ENCODE results near the gene FUT3. TPM values are rescaled to one million over a fixed set of nuclear protein-coding genes. Genes with fewer than 3 reads are reported as not detected.

The FUT3 gene
- total and polyA plus RNA-seq, 4 donors: 0.25 to 0.47 (median 0.27) TPM; not detected in 1

DNA sequence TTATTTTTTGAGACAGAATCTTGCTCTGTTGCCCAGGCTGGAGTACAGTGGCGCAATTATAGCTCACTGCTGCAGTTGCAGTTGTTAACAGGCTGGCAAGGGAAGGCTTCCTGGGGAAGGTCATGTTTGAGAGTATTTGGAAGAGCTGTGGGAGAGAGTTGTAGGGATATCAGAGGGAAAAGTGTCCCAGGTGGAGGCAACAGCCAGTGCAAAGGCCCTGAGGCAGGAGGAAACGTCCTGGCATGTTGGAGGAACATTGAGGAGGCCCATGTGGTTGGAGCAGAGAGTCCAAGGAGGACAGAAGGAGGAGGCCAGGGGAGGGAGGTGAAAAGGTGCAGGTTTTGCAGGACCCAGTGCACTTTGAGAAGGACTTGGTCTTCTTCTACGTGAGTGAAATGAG lies 58.1 kb downstream of the FUT3 start:
- 92% methylated on average over 3 of the region's 3 CpGs for WGBS
- TF ChIP-seq NR2F2 (IDR thresholded peaks at IDR 0.05): no peak
- TF ChIP-seq, protein P1, sequence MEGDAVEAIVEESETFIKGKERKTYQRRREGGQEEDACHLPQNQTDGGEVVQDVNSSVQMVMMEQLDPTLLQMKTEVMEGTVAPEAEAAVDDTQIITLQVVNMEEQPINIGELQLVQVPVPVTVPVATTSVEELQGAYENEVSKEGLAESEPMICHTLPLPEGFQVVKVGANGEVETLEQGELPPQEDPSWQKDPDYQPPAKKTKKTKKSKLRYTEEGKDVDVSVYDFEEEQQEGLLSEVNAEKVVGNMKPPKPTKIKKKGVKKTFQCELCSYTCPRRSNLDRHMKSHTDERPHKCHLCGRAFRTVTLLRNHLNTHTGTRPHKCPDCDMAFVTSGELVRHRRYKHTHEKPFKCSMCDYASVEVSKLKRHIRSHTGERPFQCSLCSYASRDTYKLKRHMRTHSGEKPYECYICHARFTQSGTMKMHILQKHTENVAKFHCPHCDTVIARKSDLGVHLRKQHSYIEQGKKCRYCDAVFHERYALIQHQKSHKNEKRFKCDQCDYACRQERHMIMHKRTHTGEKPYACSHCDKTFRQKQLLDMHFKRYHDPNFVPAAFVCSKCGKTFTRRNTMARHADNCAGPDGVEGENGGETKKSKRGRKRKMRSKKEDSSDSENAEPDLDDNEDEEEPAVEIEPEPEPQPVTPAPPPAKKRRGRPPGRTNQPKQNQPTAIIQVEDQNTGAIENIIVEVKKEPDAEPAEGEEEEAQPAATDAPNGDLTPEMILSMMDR (IDR thresholded peaks at IDR 0.05; ENCODE audit: low read depth, low read length, missing input control): no peak
- no peak for TF ChIP-seq JUND (IDR thresholded peaks at IDR 0.05)
- TF ChIP-seq TAF1 (conservative IDR thresholded peaks at IDR 0.05): no peak
- TF ChIP-seq, protein P2, sequence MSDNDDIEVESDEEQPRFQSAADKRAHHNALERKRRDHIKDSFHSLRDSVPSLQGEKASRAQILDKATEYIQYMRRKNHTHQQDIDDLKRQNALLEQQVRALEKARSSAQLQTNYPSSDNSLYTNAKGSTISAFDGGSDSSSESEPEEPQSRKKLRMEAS (IDR thresholded peaks at IDR 0.05): no peak
- TF ChIP-seq GABPA (IDR thresholded peaks at IDR 0.05 in 1 of 2, conservative IDR thresholded peaks at IDR 0.05 in 1 of 2): no peak
- no peak for TF ChIP-seq HNF4A (conservative IDR thresholded peaks at IDR 0.05)
- no peak for TF ChIP-seq FOXA2 (IDR thresholded peaks at IDR 0.05)
- no peak for TF ChIP-seq SP1 (IDR thresholded peaks at IDR 0.05)
- TF ChIP-seq, protein P3, sequence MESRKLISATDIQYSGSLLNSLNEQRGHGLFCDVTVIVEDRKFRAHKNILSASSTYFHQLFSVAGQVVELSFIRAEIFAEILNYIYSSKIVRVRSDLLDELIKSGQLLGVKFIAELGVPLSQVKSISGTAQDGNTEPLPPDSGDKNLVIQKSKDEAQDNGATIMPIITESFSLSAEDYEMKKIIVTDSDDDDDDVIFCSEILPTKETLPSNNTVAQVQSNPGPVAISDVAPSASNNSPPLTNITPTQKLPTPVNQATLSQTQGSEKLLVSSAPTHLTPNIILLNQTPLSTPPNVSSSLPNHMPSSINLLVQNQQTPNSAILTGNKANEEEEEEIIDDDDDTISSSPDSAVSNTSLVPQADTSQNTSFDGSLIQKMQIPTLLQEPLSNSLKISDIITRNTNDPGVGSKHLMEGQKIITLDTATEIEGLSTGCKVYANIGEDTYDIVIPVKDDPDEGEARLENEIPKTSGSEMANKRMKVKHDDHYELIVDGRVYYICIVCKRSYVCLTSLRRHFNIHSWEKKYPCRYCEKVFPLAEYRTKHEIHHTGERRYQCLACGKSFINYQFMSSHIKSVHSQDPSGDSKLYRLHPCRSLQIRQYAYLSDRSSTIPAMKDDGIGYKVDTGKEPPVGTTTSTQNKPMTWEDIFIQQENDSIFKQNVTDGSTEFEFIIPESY (IDR thresholded peaks at IDR 0.05): no peak
- TF ChIP-seq, protein P4, sequence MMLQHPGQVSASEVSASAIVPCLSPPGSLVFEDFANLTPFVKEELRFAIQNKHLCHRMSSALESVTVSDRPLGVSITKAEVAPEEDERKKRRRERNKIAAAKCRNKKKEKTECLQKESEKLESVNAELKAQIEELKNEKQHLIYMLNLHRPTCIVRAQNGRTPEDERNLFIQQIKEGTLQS (IDR thresholded peaks at IDR 0.05): no peak
- TF ChIP-seq, protein P5, sequence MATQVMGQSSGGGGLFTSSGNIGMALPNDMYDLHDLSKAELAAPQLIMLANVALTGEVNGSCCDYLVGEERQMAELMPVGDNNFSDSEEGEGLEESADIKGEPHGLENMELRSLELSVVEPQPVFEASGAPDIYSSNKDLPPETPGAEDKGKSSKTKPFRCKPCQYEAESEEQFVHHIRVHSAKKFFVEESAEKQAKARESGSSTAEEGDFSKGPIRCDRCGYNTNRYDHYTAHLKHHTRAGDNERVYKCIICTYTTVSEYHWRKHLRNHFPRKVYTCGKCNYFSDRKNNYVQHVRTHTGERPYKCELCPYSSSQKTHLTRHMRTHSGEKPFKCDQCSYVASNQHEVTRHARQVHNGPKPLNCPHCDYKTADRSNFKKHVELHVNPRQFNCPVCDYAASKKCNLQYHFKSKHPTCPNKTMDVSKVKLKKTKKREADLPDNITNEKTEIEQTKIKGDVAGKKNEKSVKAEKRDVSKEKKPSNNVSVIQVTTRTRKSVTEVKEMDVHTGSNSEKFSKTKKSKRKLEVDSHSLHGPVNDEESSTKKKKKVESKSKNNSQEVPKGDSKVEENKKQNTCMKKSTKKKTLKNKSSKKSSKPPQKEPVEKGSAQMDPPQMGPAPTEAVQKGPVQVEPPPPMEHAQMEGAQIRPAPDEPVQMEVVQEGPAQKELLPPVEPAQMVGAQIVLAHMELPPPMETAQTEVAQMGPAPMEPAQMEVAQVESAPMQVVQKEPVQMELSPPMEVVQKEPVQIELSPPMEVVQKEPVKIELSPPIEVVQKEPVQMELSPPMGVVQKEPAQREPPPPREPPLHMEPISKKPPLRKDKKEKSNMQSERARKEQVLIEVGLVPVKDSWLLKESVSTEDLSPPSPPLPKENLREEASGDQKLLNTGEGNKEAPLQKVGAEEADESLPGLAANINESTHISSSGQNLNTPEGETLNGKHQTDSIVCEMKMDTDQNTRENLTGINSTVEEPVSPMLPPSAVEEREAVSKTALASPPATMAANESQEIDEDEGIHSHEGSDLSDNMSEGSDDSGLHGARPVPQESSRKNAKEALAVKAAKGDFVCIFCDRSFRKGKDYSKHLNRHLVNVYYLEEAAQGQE (IDR thresholded peaks at IDR 0.05): no peak
- no peak for TF ChIP-seq HNF4G (IDR thresholded peaks at IDR 0.05)
- no peak for TF ChIP-seq EGR1 (IDR thresholded peaks at IDR 0.05; ENCODE audit: low read depth in 2 of 2)
- TF ChIP-seq RXRA (IDR thresholded peaks at IDR 0.05): no peak
- no peak for TF ChIP-seq RAD21 (IDR thresholded peaks at IDR 0.05)
- no peak for TF ChIP-seq FOXA1 (IDR thresholded peaks at IDR 0.05)
- no peak for TF ChIP-seq YY1 (IDR thresholded peaks at IDR 0.05)

More for the DNA sequence above, 58.1 kb downstream of the FUT3 start:
- no peak for DNase-seq (ENCODE audit: low spot score)
- Histone ChIP-seq H3K27me3 (ENCODE audit: control insufficient read depth in 4 of 4, insufficient read depth in 4 of 4, low read length in 3 of 4) (no peaks in the 10 kb centered on the region), H3K4me3 (ENCODE audit: low read depth in 1 of 3, low read length in 3 of 3) (no peak overlapping the region), H3K9ac (ENCODE audit: low read depth in 1 of 2, low read length in 2 of 2) (no peak overlapping the region), H3K27ac (ENCODE audit: low read depth in 1 of 2, low read length in 2 of 2) (no peak overlapping the region), H3K36me3 (ENCODE audit: control insufficient read depth in 4 of 4, insufficient read depth in 3 of 4, low read depth in 1 of 4, low read length in 3 of 4) (peaks cover 0 to 16% (median 7%) of the 10 kb centered on the region in 4 donors), H3K4me1 (ENCODE audit: control insufficient read depth in 4 of 4, insufficient read depth in 4 of 4, low read length in 3 of 4) (peaks cover 0 to 20% (median 10%) of the 10 kb centered on the region in 4 donors), H3K9me3 (ENCODE audit: control insufficient read depth in 4 of 4, low read length in 3 of 4) (no peaks in the 10 kb centered on the region)

Other genes with a start within 250 kb of the FUT3 start
- 10 to 100 TPM; 25.8 to 57.8 TPM for gene SAFB2, start 228.7 kb downstream of the FUT3 start, total RNA-seq
- 10 to 100 TPM; 18.7 to 31.2 TPM for gene SAFB2, start 228.7 kb downstream of the FUT3 start, polyA plus RNA-seq
- 10 to 100 TPM; 52.1 to 65.0 TPM for gene SAFB, start 228.4 kb downstream of the FUT3 start, total RNA-seq
- 10 to 100 TPM; 16.5 to 24.8 TPM for gene SAFB, start 228.4 kb downstream of the FUT3 start, polyA plus RNA-seq
- 10 to 100 TPM; 11.5 to 19.0 TPM for gene MICOS13, start 170.9 kb downstream of the FUT3 start, total RNA-seq
- 10 to 100 TPM; 42.7 to 84.0 TPM for gene MICOS13, start 170.9 kb downstream of the FUT3 start, polyA plus RNA-seq
- 1 to 10 TPM; 1.3 to 1.4 TPM for gene HSD11B1L, start 170.4 kb downstream of the FUT3 start, total RNA-seq
- 1 to 10 TPM; 2.4 to 2.5 TPM for gene HSD11B1L, start 170.4 kb downstream of the FUT3 start, polyA plus RNA-seq
- gene RPL36, start 161.2 kb downstream of the FUT3 start, total RNA-seq: 100 to 1,000 TPM in 1 of 2 donors, 10 to 100 TPM in 1; 47.2 to 251 TPM
- 100 to 1,000 TPM; 390 to 556 TPM for gene RPL36, start 161.2 kb downstream of the FUT3 start, polyA plus RNA-seq
- 10 to 100 TPM; 32.3 to 68.9 TPM for gene LONP1, start 131.3 kb downstream of the FUT3 start, total RNA-seq
- gene LONP1, start 131.3 kb downstream of the FUT3 start, polyA plus RNA-seq: 10 to 100 TPM; 46.1 to 83.9 TPM
- gene CATSPERD, start 130.8 kb downstream of the FUT3 start, total RNA-seq: not detected
- gene CATSPERD, start 130.8 kb downstream of the FUT3 start, polyA plus RNA-seq: not detected
- under 1 TPM; 0.42 to 0.84 TPM for gene PRR22, start 66.7 kb downstream of the FUT3 start, total RNA-seq
- 1 to 10 TPM in 1 of 2 donors, under 1 TPM in 1; 0.40 to 1.6 TPM for gene PRR22, start 66.7 kb downstream of the FUT3 start, polyA plus RNA-seq
- gene DUS3L, start 60.3 kb downstream of the FUT3 start, total RNA-seq: 10 to 100 TPM; 16.3 to 19.0 TPM
- 10 to 100 TPM; 12.2 to 17.4 TPM for gene DUS3L, start 60.3 kb downstream of the FUT3 start, polyA plus RNA-seq
- gene NRTN, start 46.4 kb downstream of the FUT3 start, total RNA-seq: 1 to 10 TPM; 3.3 to 3.7 TPM
- gene NRTN, start 46.4 kb downstream of the FUT3 start, polyA plus RNA-seq: 1 to 10 TPM; 1.3 to 5.3 TPM
- gene FUT6, start 11.7 kb downstream of the FUT3 start, total RNA-seq: 1 to 10 TPM; 2.6 to 8.4 TPM
- 10 to 100 TPM in 1 of 2 donors, 1 to 10 TPM in 1; 6.2 to 14.0 TPM for gene FUT6, start 11.7 kb downstream of the FUT3 start, polyA plus RNA-seq
- gene FUT5, start 19.1 kb upstream of the FUT3 start, total RNA-seq: under 1 TPM; 0.05 to 0.17 TPM
- under 1 TPM in 1 of 2 donors, not detected in 1; 0.02 TPM for gene FUT5, start 19.1 kb upstream of the FUT3 start, polyA plus RNA-seq
- gene NDUFA11, start 52.3 kb upstream of the FUT3 start, total RNA-seq: 100 to 1,000 TPM; 127 to 134 TPM
- gene NDUFA11, start 52.3 kb upstream of the FUT3 start, polyA plus RNA-seq: 100 to 1,000 TPM; 319 to 394 TPM
- 1 to 10 TPM; 3.6 to 7.7 TPM for gene VMAC, start 53.4 kb upstream of the FUT3 start, total RNA-seq
- gene VMAC, start 53.4 kb upstream of the FUT3 start, polyA plus RNA-seq: 1 to 10 TPM; 1.2 to 1.6 TPM
- gene CAPS, start 62.8 kb upstream of the FUT3 start, total RNA-seq: 1 to 10 TPM; 2.1 to 4.2 TPM
- gene CAPS, start 62.8 kb upstream of the FUT3 start, polyA plus RNA-seq: 10 to 100 TPM in 1 of 2 donors, 1 to 10 TPM in 1; 2.8 to 11.4 TPM
- 10 to 100 TPM; 20.2 to 23.3 TPM for gene RANBP3, start 126.7 kb upstream of the FUT3 start, total RNA-seq
- gene RANBP3, start 126.7 kb upstream of the FUT3 start, polyA plus RNA-seq: 10 to 100 TPM in 1 of 2 donors, 1 to 10 TPM in 1; 10.0 to 21.2 TPM